Activated naive CD4-positive, alpha-beta T cell treated with anti-CD3 and anti-CD28 coated beads for 36 hours (primary cell): Measurements from ENCODE around the gene TEX36. TPM values are rescaled to one million over a fixed set of nuclear protein-coding genes. Genes with fewer than 3 reads are reported as not detected.
"Not testable (repeated sequence)": the region's sequence is repeated elsewhere in the genome, so short reads cannot be mapped to it uniquely, and the experiment has no call there.

Experiments
- CTCF ChIA-PET: fragments of 350-600 bp; sonication (Branson Sonifier 250); formaldehyde crosslinking; loops from one replicate; lab custom pipeline; 2021; ENCODE audit warnings: antibody characterized with exemption; lab: Charles Lee
- DNase-seq: peaks from one replicate; pipeline ENCODE4 v3.0.0-alpha.2; 2020
- H3K27ac Mint-ChIP-seq: one replicate; pipeline ENCODE4 v1.8.0; 2021; ENCODE audit warnings: mild to moderate bottlenecking, mixed read lengths
- H3K27me3 Mint-ChIP-seq: one replicate; pipeline ENCODE4 v1.8.0; 2021; ENCODE audit warnings: low read depth, mixed read lengths
- H3K36me3 Mint-ChIP-seq: one replicate; pipeline ENCODE4 v1.8.0; 2021; ENCODE audit warnings: low read depth, mixed read lengths
- H3K4me1 Mint-ChIP-seq: one replicate; pipeline ENCODE4 v1.8.0; 2021; ENCODE audit warnings: low read depth, mixed read lengths
- H3K4me3 Mint-ChIP-seq: one replicate; pipeline ENCODE4 v1.8.0; 2021; ENCODE audit warnings: mild to moderate bottlenecking, moderate library complexity, mixed read lengths
- H3K9me3 Mint-ChIP-seq: one replicate; pipeline ENCODE4 v1.8.0; 2021; ENCODE audit warnings: mixed read lengths
- intact Hi-C: fragments of 100-400 bp; cut with micrococcal nuclease; formaldehyde crosslinking; loops from one replicate; pipeline ENCODE4 v1.15.1; 2023
- total RNA-seq, 2 experiments: library from RNA; stranded (reverse); gene quantifications; one replicate each; pipeline ENCODE4 v1.2.3, GENCODE V29; 2021

The TEX36 gene
- total RNA-seq, 2 experiments from 2014 or later: not detected

DNA sequence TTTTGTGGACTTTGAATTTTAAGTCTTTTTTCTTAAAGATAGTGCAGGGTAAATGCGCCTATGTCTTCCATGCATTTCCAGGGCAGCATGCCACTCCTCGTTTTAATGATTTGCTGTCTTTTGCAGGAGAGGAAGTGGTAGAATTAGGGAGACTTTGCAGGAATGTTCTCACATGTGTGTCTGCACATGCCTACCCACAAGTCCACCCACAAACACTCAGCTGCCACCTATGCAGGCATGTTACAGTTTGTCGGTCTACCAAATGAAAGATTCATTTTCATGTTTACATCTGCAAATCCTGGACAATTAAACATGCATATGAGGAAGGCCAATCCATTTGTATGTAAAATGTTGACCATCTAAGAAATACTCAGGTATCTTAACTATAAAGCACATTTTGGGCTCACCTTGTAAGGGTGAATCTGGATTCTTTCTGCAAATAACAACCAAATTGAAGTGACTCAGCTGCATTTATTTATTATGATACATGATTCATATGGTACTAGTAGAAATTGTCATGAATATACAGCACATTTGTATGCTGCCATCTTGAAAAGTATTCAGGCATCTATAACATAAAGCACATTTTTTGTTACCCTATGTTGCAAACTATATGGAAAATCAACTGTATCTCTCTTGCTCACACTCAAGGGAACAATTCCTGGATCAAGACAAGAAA is 4.7 kb upstream of the TEX36 start:
- CTCF ChIA-PET: no interaction called here

GRCh38 chr10:125684581-125684980 is 1.6 kb upstream of the TEX36 start:
- H3K36me3 Mint-ChIP-seq: no peaks in the 10 kb centered on the region
- H3K4me3 Mint-ChIP-seq: no peak overlapping the region
- peaks cover 21% of the 10 kb centered on the region for H3K27me3 Mint-ChIP-seq
- no peak for DNase-seq
- intact Hi-C loops: no loop called here
- CTCF ChIA-PET: no interaction called here
- H3K4me1 Mint-ChIP-seq: no peaks in the 10 kb centered on the region
- no peak overlapping the region for H3K27ac Mint-ChIP-seq
- no peaks in the 10 kb centered on the region for H3K9me3 Mint-ChIP-seq

More for the DNA sequence above, 4.7 kb upstream of the TEX36 start:
- H3K9me3 Mint-ChIP-seq: no peaks in the 10 kb centered on the region
- intact Hi-C loops: no loop called here
- H3K4me3 Mint-ChIP-seq: no peak overlapping the region
- no peaks in the 10 kb centered on the region for H3K36me3 Mint-ChIP-seq
- peaks cover 16% of the 10 kb centered on the region for H3K27me3 Mint-ChIP-seq
- no peak for DNase-seq
- H3K4me1 Mint-ChIP-seq: no peaks in the 10 kb centered on the region
- no peak overlapping the region for H3K27ac Mint-ChIP-seq

GRCh38 chr10:125683821-125684220 is 858 bp upstream of the TEX36 start:
- Mint-ChIP-seq H3K9me3 (no peaks in the 10 kb centered on the region), H3K27me3 (peaks cover 24% of the 10 kb centered on the region), H3K4me1 (no peaks in the 10 kb centered on the region), H3K27ac (no peak overlapping the region), H3K36me3 (no peaks in the 10 kb centered on the region), H3K4me3 (no peak overlapping the region)
- DNase-seq: no peak
- intact Hi-C loops: no loop called here
- CTCF ChIA-PET: no interaction called here

GRCh38 chr10:125679436-125679835 is 3.5 kb downstream of the TEX36 start:
- no peak for DNase-seq
- no peaks in the 10 kb centered on the region for H3K4me1 Mint-ChIP-seq
- CTCF ChIA-PET: no interaction called here
- intact Hi-C loops: no loop called here
- peaks cover 25% of the 10 kb centered on the region for H3K27me3 Mint-ChIP-seq
- H3K9me3 Mint-ChIP-seq: peaks cover 19% of the 10 kb centered on the region
- H3K4me3 Mint-ChIP-seq: no peak overlapping the region
- peaks cover 2% of the 10 kb centered on the region for H3K36me3 Mint-ChIP-seq
- H3K27ac Mint-ChIP-seq: no peak overlapping the region

DNA sequence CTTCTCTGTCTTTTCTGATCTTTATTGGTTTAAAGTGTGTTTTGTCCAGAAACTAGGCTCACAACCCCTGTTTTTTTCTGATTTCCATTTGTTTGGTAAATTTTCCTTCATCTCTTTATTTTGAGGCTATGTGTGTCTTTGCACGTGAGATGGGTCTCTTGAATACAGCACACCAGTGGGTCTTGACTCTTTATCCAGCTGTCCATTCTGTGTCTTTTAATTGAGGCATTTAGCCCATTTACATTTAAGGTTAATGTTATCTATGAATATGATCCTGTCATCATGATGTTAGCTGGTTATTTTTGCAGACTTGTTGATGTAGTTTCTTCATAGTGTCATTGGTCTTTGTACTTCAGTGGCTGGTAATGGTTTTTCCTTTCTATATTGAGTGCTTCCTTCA is 10.1 kb downstream of the TEX36 start:
- Mint-ChIP-seq H3K27me3 (peaks cover 21% of the 10 kb centered on the region), H3K4me3 (no peak overlapping the region), H3K9me3 (peaks cover 20% of the 10 kb centered on the region), H3K4me1 (no peaks in the 10 kb centered on the region), H3K36me3 (peaks cover 2% of the 10 kb centered on the region), H3K27ac (no peak overlapping the region)
- CTCF ChIA-PET: no interaction called here
- intact Hi-C loops: no loop called here
- DNase-seq: no peak

DNA sequence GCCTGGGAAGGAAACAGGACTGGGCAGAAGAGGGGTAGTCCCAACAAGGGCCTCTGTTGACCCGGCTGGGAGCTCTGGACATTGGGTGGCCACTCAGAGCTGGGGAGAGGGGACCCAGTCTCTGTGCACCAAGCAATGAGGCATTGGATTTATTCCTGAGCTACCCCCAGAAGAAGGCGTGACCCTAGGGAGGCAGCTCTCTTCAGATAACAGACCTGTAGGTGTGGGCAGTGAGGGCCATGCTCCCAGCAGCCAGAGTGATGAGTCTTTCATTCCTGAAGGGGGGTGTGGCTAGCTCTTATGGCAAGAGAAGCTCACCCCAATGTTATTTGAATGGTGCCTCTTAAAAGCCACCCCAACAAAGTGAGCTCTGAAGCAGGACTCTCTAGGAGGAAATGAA is 20.4 kb downstream of the TEX36 start:
- H3K36me3 Mint-ChIP-seq: no peaks in the 10 kb centered on the region
- no peak for DNase-seq
- peaks cover 4% of the 10 kb centered on the region for H3K27me3 Mint-ChIP-seq
- H3K4me1 Mint-ChIP-seq: no peaks in the 10 kb centered on the region
- H3K9me3 Mint-ChIP-seq: no peaks in the 10 kb centered on the region
- CTCF ChIA-PET: interaction anchor here (0.9 kb wide), 1 partner anchor 140 kb away, joined by 3 read pairs; no protein-coding TSS in a partner anchor
- no peak overlapping the region for H3K4me3 Mint-ChIP-seq
- H3K27ac Mint-ChIP-seq: no peak overlapping the region
- intact Hi-C loops: no loop called here

GRCh38 chr10:125661941-125662515 is 20.9 kb downstream of the TEX36 start:
- Mint-ChIP-seq H3K4me3 (no peak overlapping the region), H3K27me3 (peaks cover 4% of the 10 kb centered on the region), H3K27ac (no peak overlapping the region), H3K9me3 (no peaks in the 10 kb centered on the region), H3K36me3 (no peaks in the 10 kb centered on the region), H3K4me1 (no peaks in the 10 kb centered on the region)
- DNase-seq: no peak
- CTCF ChIA-PET: interaction anchor here (0.9 kb wide), 1 partner anchor 140 kb away, joined by 3 read pairs; no protein-coding TSS in a partner anchor
- intact Hi-C loops: no loop called here

DNA sequence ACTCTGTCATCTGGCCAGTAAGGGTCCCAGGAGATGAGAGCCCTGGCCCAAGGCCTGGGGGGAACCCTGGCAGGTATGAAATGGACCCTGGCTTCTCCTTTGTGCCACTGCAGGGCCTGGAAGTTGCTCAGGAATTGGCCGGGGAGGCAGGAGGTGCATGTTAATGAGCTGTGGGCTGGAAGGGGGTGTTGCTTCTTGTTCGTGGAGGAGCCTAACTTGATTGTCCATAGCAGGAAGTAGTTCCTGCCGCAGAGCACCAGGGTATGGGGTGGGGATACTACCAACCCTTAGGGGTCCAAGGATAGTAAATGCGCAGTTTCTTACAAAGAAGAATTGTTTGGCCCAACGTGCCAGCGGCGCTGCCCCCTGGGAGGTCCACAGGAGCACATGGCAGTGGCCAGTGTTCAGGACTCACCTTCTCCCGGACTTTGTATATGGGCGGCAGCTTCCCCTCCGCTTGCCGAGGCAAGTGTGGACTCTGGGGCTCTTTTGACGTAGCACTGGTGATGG is 21.5 kb downstream of the TEX36 start:
- H3K4me3 Mint-ChIP-seq: no peak overlapping the region
- no peak for DNase-seq
- peaks cover 4% of the 10 kb centered on the region for H3K27me3 Mint-ChIP-seq
- no peaks in the 10 kb centered on the region for H3K9me3 Mint-ChIP-seq
- no peaks in the 10 kb centered on the region for H3K4me1 Mint-ChIP-seq
- intact Hi-C loops: no loop called here
- no peaks in the 10 kb centered on the region for H3K36me3 Mint-ChIP-seq
- CTCF ChIA-PET: no interaction called here
- no peak overlapping the region for H3K27ac Mint-ChIP-seq

- Mint-ChIP-seq H3K36me3 (no peaks in the 10 kb centered on the region), H3K9me3 (no peaks in the 10 kb centered on the region), H3K27me3 (peaks cover 4% of the 10 kb centered on the region), H3K4me1 (no peaks in the 10 kb centered on the region), H3K4me3 (no peak overlapping the region), H3K27ac (no peak overlapping the region)
- intact Hi-C loops: no loop called here
- CTCF ChIA-PET: no interaction called here
- DNase-seq: no peak
Measured at GRCh38 chr10:125659071-125659470, 23.9 kb downstream of the TEX36 start.

GRCh38 chr10:125656523-125656922 is 26.4 kb downstream of the TEX36 start:
- CTCF ChIA-PET: no interaction called here
- H3K27ac Mint-ChIP-seq: no peak overlapping the region
- peaks cover 4% of the 10 kb centered on the region for H3K27me3 Mint-ChIP-seq
- DNase-seq: no peak
- no peaks in the 10 kb centered on the region for H3K9me3 Mint-ChIP-seq
- H3K36me3 Mint-ChIP-seq: no peaks in the 10 kb centered on the region
- intact Hi-C loops: no loop called here
- no peak overlapping the region for H3K4me3 Mint-ChIP-seq
- H3K4me1 Mint-ChIP-seq: no peaks in the 10 kb centered on the region

GRCh38 chr10:125653113-125653512 is 29.9 kb downstream of the TEX36 start:
- H3K27ac Mint-ChIP-seq, H3K27me3 Mint-ChIP-seq, intact Hi-C loops, H3K4me3 Mint-ChIP-seq, CTCF ChIA-PET, H3K36me3 Mint-ChIP-seq, H3K4me1 Mint-ChIP-seq, DNase-seq, H3K9me3 Mint-ChIP-seq: not testable (repeated sequence)

GRCh38 chr10:125646311-125646710 is 36.7 kb downstream of the TEX36 start:
- H3K27me3 Mint-ChIP-seq: peaks cover 24% of the 10 kb centered on the region
- CTCF ChIA-PET: no interaction called here
- no peaks in the 10 kb centered on the region for H3K36me3 Mint-ChIP-seq
- no peaks in the 10 kb centered on the region for H3K4me1 Mint-ChIP-seq
- no peak for DNase-seq
- peaks cover 5% of the 10 kb centered on the region for H3K9me3 Mint-ChIP-seq
- no peak overlapping the region for H3K4me3 Mint-ChIP-seq
- intact Hi-C loops: no loop called here
- H3K27ac Mint-ChIP-seq: no peak overlapping the region

GRCh38 chr10:125641398-125641797 is 41.6 kb downstream of the TEX36 start:
- Mint-ChIP-seq H3K36me3 (no peaks in the 10 kb centered on the region), H3K27ac (no peak overlapping the region), H3K9me3 (no peaks in the 10 kb centered on the region), H3K4me3 (no peak overlapping the region), H3K27me3 (peaks cover 35% of the 10 kb centered on the region), H3K4me1 (no peaks in the 10 kb centered on the region)
- DNase-seq: no peak
- CTCF ChIA-PET: no interaction called here
- intact Hi-C loops: no loop called here
